GM19328 (cell line): Measurements from ENCODE around the gene GPX7.

ENCODE experiments used
- ATAC-seq: cut with Tn5 transposase; IDR thresholded peaks from one replicate; pipeline ENCODE4 v1.9.1; 2021; ENCODE audit warnings: mild to moderate bottlenecking, moderate library complexity; ENCODE audit not compliant: unreplicated experiment

Gene GPX7

GRCh38 chr1:52627028-52627427, 24.9 kb downstream of the GPX7 start:
- no peak for ATAC-seq

- ATAC-seq, result no peak
These were observed 26.6 kb downstream of the GPX7 start for GRCh38 chr1:52628614-52629324.

GRCh38 chr1:52629325-52629643, 27.1 kb downstream of the GPX7 start:
- ATAC-seq, result no peak

- ATAC-seq, result no peak
These were observed 27.5 kb downstream of the GPX7 start for GRCh38 chr1:52629667-52630066.

- ATAC-seq, result no peak
These were observed 29.7 kb downstream of the GPX7 start for GRCh38 chr1:52631759-52632331.

GRCh38 chr1:52632732-52633290, 30.6 kb downstream of the GPX7 start, which contains the start of gene SHISAL2A:
TSS of gene SHISAL2A (plus strand) at chr1:52633168. CDS start at chr1:52633494, 326 bp downstream.
- ATAC-seq, result no peak

GRCh38 chr1:52633291-52633754, 31.2 kb downstream of the GPX7 start:
- no peak for ATAC-seq

- no peak for ATAC-seq
These were observed 31.9 kb downstream of the GPX7 start for GRCh38 chr1:52634111-52634510.

GRCh38 chr1:52635321-52636089, 33.3 kb downstream of the GPX7 start:
- no peak for ATAC-seq

GRCh38 chr1:52636721-52637695, 34.8 kb downstream of the GPX7 start:
- peak; percentile 80 for ATAC-seq

- no peak for ATAC-seq
These were observed 35.8 kb downstream of the GPX7 start for GRCh38 chr1:52637946-52638345.

GRCh38 chr1:52640697-52641096, 38.5 kb downstream of the GPX7 start:
- ATAC-seq, result no peak

- ATAC-seq, result no peak
These were observed 39.1 kb downstream of the GPX7 start for GRCh38 chr1:52641307-52641706.

- ATAC-seq, result no peak
These were observed 43.1 kb downstream of the GPX7 start for GRCh38 chr1:52645261-52645660.

- no peak for ATAC-seq
These were observed 49.7 kb downstream of the GPX7 start for GRCh38 chr1:52651904-52652303.

GRCh38 chr1:52653207-52653849, 51.2 kb downstream of the GPX7 start:
- ATAC-seq, result no peak

GRCh38 chr1:52654063-52654462, 51.9 kb downstream of the GPX7 start:
- ATAC-seq, result no peak

GRCh38 chr1:52657702-52658101, 55.5 kb downstream of the GPX7 start:
- no peak for ATAC-seq
